Rectal smooth muscle tissue (tissue), 1 donor: ENCODE measurements around the gene CCDC88B.

Experiments used
- H3K27ac ChIP-seq: one replicate; pipeline ENCODE4 v1.7.0; 2013; ENCODE audit warnings: low read depth, low read length, inconsistent platforms
- H3K27me3 ChIP-seq: one replicate; pipeline ENCODE4 v1.7.0; 2013; ENCODE audit warnings: low read length; ENCODE audit not compliant: control insufficient read depth, insufficient read depth
- H3K36me3 ChIP-seq: one replicate; pipeline ENCODE4 v1.7.0; 2013; ENCODE audit warnings: low read length; ENCODE audit not compliant: control insufficient read depth, insufficient read depth
- H3K4me1 ChIP-seq: one replicate; pipeline ENCODE4 v1.7.0; 2013; ENCODE audit warnings: low read length; ENCODE audit not compliant: control insufficient read depth, insufficient read depth
- H3K4me3 ChIP-seq: one replicate; pipeline ENCODE4 v1.7.0; 2013; ENCODE audit warnings: low read length
- H3K9ac ChIP-seq: one replicate; pipeline ENCODE4 v1.7.0; 2013; ENCODE audit warnings: low read length

The CCDC88B gene

GRCh38 chr11:64396079-64396591 is 56.1 kb downstream of the CCDC88B start:
- Histone ChIP-seq H3K9ac (no peak overlapping the region), H3K27ac (no peak overlapping the region), H3K4me1 (no peaks in the 10 kb centered on the region), H3K36me3 (no peaks in the 10 kb centered on the region), H3K4me3 (no peak overlapping the region), H3K27me3 (no peaks in the 10 kb centered on the region)

GRCh38 chr11:64400102-64400501 is 60.1 kb downstream of the CCDC88B start:
- H3K9ac ChIP-seq: no peak overlapping the region
- no peaks in the 10 kb centered on the region for H3K27me3 ChIP-seq
- H3K36me3 ChIP-seq: no peaks in the 10 kb centered on the region
- H3K27ac ChIP-seq: no peak overlapping the region
- H3K4me1 ChIP-seq: no peaks in the 10 kb centered on the region
- H3K4me3 ChIP-seq: no peak overlapping the region

DNA sequence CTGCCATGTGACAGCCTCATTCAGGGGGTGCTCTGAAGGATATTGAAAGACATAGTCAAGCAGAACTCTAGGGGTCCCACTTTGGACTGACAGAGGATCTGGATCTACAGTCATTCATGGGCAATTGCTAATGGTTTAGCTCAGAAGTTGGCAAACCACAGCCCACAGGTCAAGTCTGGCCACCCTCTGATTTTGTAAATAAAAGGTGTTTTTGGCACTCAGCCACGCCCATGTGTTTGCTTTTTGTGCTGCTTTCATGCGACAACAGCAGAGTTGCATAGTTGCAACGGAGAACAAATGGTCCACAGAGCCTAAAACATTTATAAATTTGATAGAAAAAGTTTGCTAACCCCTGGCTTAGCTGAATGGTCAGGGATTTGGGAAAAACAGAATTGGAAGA is 60.7 kb downstream of the CCDC88B start:
- Histone ChIP-seq H3K27me3 (no peaks in the 10 kb centered on the region), H3K36me3 (no peaks in the 10 kb centered on the region), H3K4me3 (no peak overlapping the region), H3K4me1 (no peaks in the 10 kb centered on the region), H3K9ac (no peak overlapping the region), H3K27ac (no peak overlapping the region)

DNA sequence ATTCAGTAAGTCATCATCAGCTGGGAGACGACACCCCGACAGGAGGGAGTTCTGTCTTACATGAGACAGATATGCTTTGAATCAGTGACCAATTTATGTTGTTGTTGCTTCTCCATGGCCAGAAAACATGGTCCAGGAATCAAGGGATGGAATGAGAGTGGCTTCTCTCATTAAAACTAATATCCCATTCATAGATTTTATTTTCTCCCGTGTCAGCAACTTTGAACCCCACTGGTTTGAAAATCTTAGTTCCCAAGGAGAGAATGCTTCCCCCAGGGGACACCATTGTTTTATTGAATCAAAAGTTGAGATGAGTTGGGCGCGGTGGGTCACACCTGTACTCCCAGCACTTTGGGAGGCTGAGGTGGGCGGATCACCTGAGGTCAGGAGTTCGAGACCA is 61.8 kb downstream of the CCDC88B start:
- Histone ChIP-seq H3K27me3 (no peaks in the 10 kb centered on the region), H3K27ac (no peak overlapping the region), H3K4me1 (peaks cover 9% of the 10 kb centered on the region), H3K9ac (no peak overlapping the region), H3K36me3 (no peaks in the 10 kb centered on the region), H3K4me3 (no peak overlapping the region)

- Histone ChIP-seq H3K4me1 (peaks cover 9% of the 10 kb centered on the region), H3K4me3 (no peak overlapping the region), H3K27me3 (no peaks in the 10 kb centered on the region), H3K27ac (no peak overlapping the region), H3K36me3 (no peaks in the 10 kb centered on the region), H3K9ac (no peak overlapping the region)
These were observed 63.1 kb downstream of the CCDC88B start for GRCh38 chr11:64403106-64403505.

GRCh38 chr11:64406221-64406946 is 66.4 kb downstream of the CCDC88B start:
- Histone ChIP-seq H3K4me3 (no peak overlapping the region), H3K4me1 (peaks cover 13% of the 10 kb centered on the region), H3K27ac (no peak overlapping the region), H3K9ac (no peak overlapping the region), H3K27me3 (no peaks in the 10 kb centered on the region), H3K36me3 (no peaks in the 10 kb centered on the region)
